Glutamatergic neuron (in vitro differentiated cells): Measurements from ENCODE around the gene KRT36. TPM values are rescaled to one million over a fixed set of nuclear protein-coding genes. Genes with fewer than 3 reads are reported as not detected.

Experiments used
- DNase-seq: peaks from one replicate; pipeline ENCODE4 v3.0.0; 2022
- H3K27ac Mint-ChIP-seq: one replicate; pipeline ENCODE4 v1.8.0; 2020; ENCODE audit warnings: mild to moderate bottlenecking, mixed read lengths, inconsistent platforms; ENCODE audit not compliant: unreplicated experiment
- H3K27me3 Mint-ChIP-seq: one replicate; pipeline ENCODE4 v1.8.0; 2020; ENCODE audit warnings: mild to moderate bottlenecking, moderate library complexity, mixed read lengths, inconsistent platforms; ENCODE audit not compliant: unreplicated experiment
- H3K36me3 Mint-ChIP-seq: one replicate; pipeline ENCODE4 v1.8.0; 2020; ENCODE audit warnings: mild to moderate bottlenecking, mixed read lengths, inconsistent platforms; ENCODE audit not compliant: unreplicated experiment
- H3K4me1 Mint-ChIP-seq: one replicate; pipeline ENCODE4 v1.8.0; 2020; ENCODE audit warnings: mild to moderate bottlenecking, low read depth, mixed read lengths, inconsistent platforms; ENCODE audit not compliant: unreplicated experiment
- H3K4me3 Mint-ChIP-seq: one replicate; pipeline ENCODE4 v1.8.0; 2020; ENCODE audit warnings: mild to moderate bottlenecking, mixed read lengths, inconsistent platforms; ENCODE audit not compliant: unreplicated experiment
- H3K9me3 Mint-ChIP-seq: one replicate; pipeline ENCODE4 v1.8.0; 2020; ENCODE audit warnings: mild to moderate bottlenecking, moderate library complexity, mixed read lengths, inconsistent platforms; ENCODE audit not compliant: unreplicated experiment
- CTCF ChIP-seq: fragments of 200-600 bp; sonication (generic); IDR thresholded peaks from one replicate; pipeline ENCODE4 v1.5.0; 2021; ENCODE audit not compliant: partially characterized antibody, unreplicated experiment
- total RNA-seq: library from RNA; stranded (reverse); fragmentation: NEBNext Ultra II Directional; extraction: Animal tissue kit (Norgen Biotek cat#: 25700); gene quantifications from one replicate; pipeline ENCODE4 v1.2.1, GENCODE V29; 2021; ENCODE audit not compliant: unreplicated experiment

KRT36 gene
- total RNA-seq, 1 donor from 2014 or later = not detected

- Mint-ChIP-seq H3K9me3 (no peaks in the 10 kb centered on the region), H3K27me3 (no peaks in the 10 kb centered on the region), H3K4me1 (no peaks in the 10 kb centered on the region), H3K27ac (no peak overlapping the region), H3K36me3 (no peaks in the 10 kb centered on the region), H3K4me3 (no peak overlapping the region)
- TF ChIP-seq CTCF = no peak
- no peak for DNase-seq
These were observed 45.1 kb downstream of the KRT36 start for GRCh38 chr17:41444640-41445039.

- no peaks in the 10 kb centered on the region for H3K4me1 Mint-ChIP-seq
- H3K4me3 Mint-ChIP-seq = no peak overlapping the region
These were observed 45.5 kb downstream of the KRT36 start for GRCh38 chr17:41444186-41444585.

GRCh38 chr17:41442739-41443138 is 47.0 kb downstream of the KRT36 start:
- Mint-ChIP-seq H3K27ac (no peak overlapping the region), H3K27me3 (no peaks in the 10 kb centered on the region), H3K36me3 (no peaks in the 10 kb centered on the region), H3K4me1 (no peaks in the 10 kb centered on the region), H3K4me3 (no peak overlapping the region), H3K9me3 (no peaks in the 10 kb centered on the region)
- TF ChIP-seq CTCF = no peak
- no peak for DNase-seq

More at GRCh38 chr17:41444186-41444585, 45.5 kb downstream of the KRT36 start:
- Mint-ChIP-seq H3K27me3 (no peaks in the 10 kb centered on the region), H3K9me3 (no peaks in the 10 kb centered on the region), H3K27ac (no peak overlapping the region), H3K36me3 (no peaks in the 10 kb centered on the region)
- TF ChIP-seq CTCF = no peak
- DNase-seq = no peak

GRCh38 chr17:41440531-41441033 is 49.1 kb downstream of the KRT36 start, which contains the start of gene KRT38:
Gene KRT38, minus strand, starts transcription at chr17:41440983. Its CDS starts 62 bp downstream, at chr17:41440921.
- H3K9me3 Mint-ChIP-seq = no peaks in the 10 kb centered on the region
- DNase-seq = no peak
- no peak for TF ChIP-seq CTCF
- no peaks in the 10 kb centered on the region for H3K27me3 Mint-ChIP-seq
- no peak within 1 kb of the TSS for H3K27ac Mint-ChIP-seq
- H3K4me3 Mint-ChIP-seq = no peak within 1 kb of the TSS
- no peaks in the 10 kb centered on the region for H3K36me3 Mint-ChIP-seq
- no peaks in the 10 kb centered on the region for H3K4me1 Mint-ChIP-seq

DNA sequence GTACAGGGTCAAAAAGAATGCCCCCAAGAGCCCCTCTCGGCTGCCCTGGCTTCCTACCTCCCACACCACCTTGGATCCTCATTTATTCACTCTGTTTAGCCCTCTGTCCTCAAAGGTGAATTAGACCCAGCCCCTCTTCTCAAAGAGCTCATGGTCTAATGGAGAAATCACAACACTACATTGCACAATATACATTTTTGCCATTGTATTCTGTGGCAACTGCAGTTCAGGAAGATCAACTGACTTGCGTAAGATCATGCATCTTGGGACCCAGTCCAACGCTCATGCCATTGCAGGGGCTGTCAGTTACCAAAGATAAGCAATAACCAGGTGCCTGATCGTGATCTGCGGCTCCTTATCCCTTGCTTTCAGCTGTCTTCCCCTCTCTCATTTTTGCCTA is 50.3 kb downstream of the KRT36 start:
- no peak for DNase-seq
- H3K4me3 Mint-ChIP-seq = no peak overlapping the region
- H3K27ac Mint-ChIP-seq = no peak overlapping the region
- no peaks in the 10 kb centered on the region for H3K27me3 Mint-ChIP-seq
- no peaks in the 10 kb centered on the region for H3K4me1 Mint-ChIP-seq
- no peaks in the 10 kb centered on the region for H3K36me3 Mint-ChIP-seq
- TF ChIP-seq CTCF = no peak
- H3K9me3 Mint-ChIP-seq = no peaks in the 10 kb centered on the region
